RWPE2 (cell line): ENCODE results near the gene COL6A1.
A peak's percentile ranks its signal among the peaks of the same experiment; 100 is the strongest.

Experiments used
- ATAC-seq: fragments of 200-7000 bp; cut with Tn5 transposase; 3 replicates; pipeline ENCODE4 v1.9.1; 2021; ENCODE audit warnings: low read depth
- DNase-seq: peaks from one replicate; pipeline ENCODE4 v3.0.0-alpha.2; 2020; ENCODE audit warnings: low spot score
- H3K27ac ChIP-seq: fragments of 450-650 bp; 2 replicates; pipeline ENCODE4 v1.5.1; 2017; ENCODE audit warnings: mild to moderate bottlenecking; ENCODE audit not compliant: poor library complexity, severe bottlenecking
- H3K27me3 ChIP-seq: fragments of 250-450 bp; sonication (Bioruptor Pico); 2 replicates; pipeline ENCODE4 v1.5.1; 2021; ENCODE audit warnings: mild to moderate bottlenecking, moderate library complexity; ENCODE audit not compliant: insufficient read depth, poor library complexity, severe bottlenecking
- H3K36me3 ChIP-seq: fragments of 250-450 bp; sonication (Bioruptor Pico); 2 replicates; pipeline ENCODE4 v1.5.1; 2020; ENCODE audit warnings: low read depth, mild to moderate bottlenecking, moderate library complexity
- H3K4me1 ChIP-seq: fragments of 250-450 bp; sonication (Bioruptor Pico); 2 replicates; pipeline ENCODE4 v1.5.1; 2021; ENCODE audit warnings: mild to moderate bottlenecking, moderate library complexity; ENCODE audit not compliant: insufficient read depth, poor library complexity, severe bottlenecking
- H3K4me3 ChIP-seq: fragments of 250-450 bp; sonication (Bioruptor Pico); 2 replicates; pipeline ENCODE4 v1.5.1; 2021; ENCODE audit warnings: mild to moderate bottlenecking, moderate library complexity; ENCODE audit not compliant: severe bottlenecking
- H3K9me3 ChIP-seq: fragments of 250-450 bp; sonication (Bioruptor Pico); 2 replicates; pipeline ENCODE4 v1.5.1; 2021; ENCODE audit warnings: mild to moderate bottlenecking, moderate library complexity; ENCODE audit not compliant: severe bottlenecking
- CTCF ChIP-seq: fragments of 450-650 bp; IDR thresholded peaks from one replicate; pipeline ENCODE4 v1.5.1; 2017; ENCODE audit warnings: mild to moderate bottlenecking, moderate library complexity; ENCODE audit not compliant: poor library complexity, severe bottlenecking

The COL6A1 gene

GRCh38 chr21:46022551-46023525 is 41.3 kb downstream of the COL6A1 start:
- H3K27ac ChIP-seq = no peak overlapping the region
- H3K4me3 ChIP-seq = no peak overlapping the region
- no peaks in the 10 kb centered on the region for H3K36me3 ChIP-seq
- H3K4me1 ChIP-seq = peaks cover 6% of the 10 kb centered on the region
- DNase-seq (no peak), ATAC-seq (no peak)
- no peaks in the 10 kb centered on the region for H3K9me3 ChIP-seq
- no peaks in the 10 kb centered on the region for H3K27me3 ChIP-seq
- TF ChIP-seq CTCF = no peak

GRCh38 chr21:46023555-46023954 is 42.0 kb downstream of the COL6A1 start:
- no peak overlapping the region for H3K4me3 ChIP-seq
- ATAC-seq (no peak), DNase-seq (no peak)
- H3K27me3 ChIP-seq = no peaks in the 10 kb centered on the region
- H3K27ac ChIP-seq = no peak overlapping the region
- peaks cover 6% of the 10 kb centered on the region for H3K4me1 ChIP-seq
- no peaks in the 10 kb centered on the region for H3K36me3 ChIP-seq
- no peak for TF ChIP-seq CTCF
- H3K9me3 ChIP-seq = no peaks in the 10 kb centered on the region

- no peak for ATAC-seq
- H3K27me3 ChIP-seq = no peaks in the 10 kb centered on the region
- no peak for TF ChIP-seq CTCF
- DNase-seq = no peak
- H3K4me3 ChIP-seq = no peak overlapping the region
- H3K4me1 ChIP-seq = peaks cover 6% of the 10 kb centered on the region
- H3K36me3 ChIP-seq = no peaks in the 10 kb centered on the region
- no peaks in the 10 kb centered on the region for H3K9me3 ChIP-seq
- H3K27ac ChIP-seq = no peak overlapping the region
Measured at GRCh38 chr21:46024141-46024540, 42.6 kb downstream of the COL6A1 start.

- no peaks in the 10 kb centered on the region for H3K27me3 ChIP-seq
- ATAC-seq (peak; percentile 72), DNase-seq (no peak)
- no peak overlapping the region for H3K4me3 ChIP-seq
- H3K36me3 ChIP-seq = no peaks in the 10 kb centered on the region
- no peak for TF ChIP-seq CTCF
- no peak overlapping the region for H3K27ac ChIP-seq
- peaks cover 6% of the 10 kb centered on the region for H3K4me1 ChIP-seq
- H3K9me3 ChIP-seq = no peaks in the 10 kb centered on the region
Measured at GRCh38 chr21:46025113-46025770, 43.7 kb downstream of the COL6A1 start.
